HEK293 (cell line): ENCODE data around the gene AGMO.

Source experiments
- CTCF ChIA-PET: fragments of 350-600 bp; formaldehyde crosslinking; extraction: SDS; loops from one replicate; lab custom pipeline; 2021; ENCODE audit warnings: antibody characterized with exemption; lab: Yijun Ruan, JAX
- POLR2A ChIA-PET: fragments of 300-600 bp; formaldehyde crosslinking; extraction: SDS; loops from one replicate; lab custom pipeline; 2020; ENCODE audit warnings: antibody characterized with exemption, inconsistent platforms; lab: Yijun Ruan, JAX
- H3K27ac ChIP-seq: fragments of 200-500 bp; sonication (Bioruptor generic); 2 replicates; pipeline ENCODE4 v1.5.1; 2014; ENCODE audit warnings: low read depth, low read length, control low read depth, inconsistent platforms; ENCODE audit errors: extremely low read depth
- H3K36me3 ChIP-seq, 2 experiments: fragments of 200-500 bp in 1 of 2; sonication (Bioruptor generic) in 1 of 2; 1 replicate in 1 of 2; 2 replicates in 1 of 2; pipeline ENCODE4 v1.5.1; 2014 to 2017; ENCODE audit warnings: inconsistent platforms in 2 of 2, low read length in 2 of 2; ENCODE audit not compliant: control insufficient read depth in 2 of 2, insufficient read depth in 1 of 2
- H3K4me1 ChIP-seq: fragments of 200-500 bp; sonication (Bioruptor generic); 2 replicates; pipeline ENCODE4 v1.5.1; 2014; ENCODE audit warnings: mild to moderate bottlenecking, low read length, inconsistent platforms; ENCODE audit not compliant: control insufficient read depth, insufficient read depth
- H3K4me3 ChIP-seq: 2 replicates; pipeline ENCODE4 v1.5.1; 2011; ENCODE audit warnings: low read depth, mild to moderate bottlenecking, control low read depth, low read length, moderate library complexity
- H3K9me3 ChIP-seq: fragments of 200-500 bp; sonication (Bioruptor generic); 2 replicates; pipeline ENCODE4 v1.5.1; 2014; ENCODE audit warnings: low read depth, low read length, inconsistent platforms; ENCODE audit not compliant: control insufficient read depth, insufficient read depth
- INSM2 ChIP-seq: fragments of 450-650 bp; formaldehyde crosslinking; IDR thresholded peaks from 2 replicates; pipeline ENCODE4 v1.5.1; 2016; ENCODE audit warnings: missing biosample characterization, missing genetic modification characterization
- KLF1 ChIP-seq: fragments of 450-650 bp; formaldehyde crosslinking; IDR thresholded peaks from 2 replicates; pipeline ENCODE4 v1.5.1; 2016; ENCODE audit warnings: missing biosample characterization, missing genetic modification characterization
- ZBTB17 ChIP-seq: fragments of 450-650 bp; formaldehyde crosslinking; IDR thresholded peaks from 2 replicates; pipeline ENCODE4 v1.5.1; 2016; ENCODE audit warnings: missing biosample characterization, missing genetic modification characterization
- ZBTB6 ChIP-seq: fragments of 450-650 bp; formaldehyde crosslinking; IDR thresholded peaks from 2 replicates; pipeline ENCODE4 v1.5.1; 2017; ENCODE audit warnings: missing biosample characterization, missing genetic modification characterization
- ZIC2 ChIP-seq: fragments of 450-650 bp; formaldehyde crosslinking; IDR thresholded peaks from 2 replicates; pipeline ENCODE4 v1.5.1; 2016; ENCODE audit warnings: missing biosample characterization, missing genetic modification characterization
- ZNF138 ChIP-seq: fragments of 450-650 bp; formaldehyde crosslinking; IDR thresholded peaks from 2 replicates; pipeline ENCODE4 v1.5.1; 2016; ENCODE audit warnings: missing biosample characterization, missing genetic modification characterization, borderline replicate concordance
- ZNF140 ChIP-seq: fragments of 450-650 bp; formaldehyde crosslinking; IDR thresholded peaks from 2 replicates; pipeline ENCODE4 v1.5.1; 2016; ENCODE audit warnings: missing biosample characterization, missing genetic modification characterization
- ZNF148 ChIP-seq: fragments of 450-650 bp; formaldehyde crosslinking; IDR thresholded peaks from 2 replicates; pipeline ENCODE4 v1.5.0; 2017; ENCODE audit warnings: missing biosample characterization, missing genetic modification characterization, borderline replicate concordance
- ZNF18 ChIP-seq: fragments of 450-650 bp; formaldehyde crosslinking; IDR thresholded peaks from 2 replicates; pipeline ENCODE4 v1.5.1; 2016; ENCODE audit warnings: missing biosample characterization, missing genetic modification characterization
- ZNF324 ChIP-seq: fragments of 450-650 bp; formaldehyde crosslinking; IDR thresholded peaks from 2 replicates; pipeline ENCODE4 v1.5.1; 2016; ENCODE audit warnings: missing biosample characterization, missing genetic modification characterization
- ZNF335 ChIP-seq: fragments of 450-650 bp; formaldehyde crosslinking; conservative IDR thresholded peaks from 2 replicates; pipeline ENCODE4 v1.5.1; 2016; ENCODE audit warnings: missing biosample characterization, missing genetic modification characterization
- ZNF433 ChIP-seq: fragments of 450-650 bp; formaldehyde crosslinking; IDR thresholded peaks from 2 replicates; pipeline ENCODE4 v1.5.1; 2016; ENCODE audit warnings: missing biosample characterization, missing genetic modification characterization, low read depth
- ZNF510 ChIP-seq: fragments of 450-650 bp; formaldehyde crosslinking; IDR thresholded peaks from 2 replicates; pipeline ENCODE4 v1.5.1; 2018; ENCODE audit warnings: mild to moderate bottlenecking, missing genetic modification characterization, missing biosample characterization; ENCODE audit not compliant: insufficient replicate concordance
- ZNF514 ChIP-seq: fragments of 450-650 bp; formaldehyde crosslinking; IDR thresholded peaks from 2 replicates; pipeline ENCODE4 v1.5.1; 2016; ENCODE audit warnings: missing biosample characterization, missing genetic modification characterization
- ZNF548 ChIP-seq: fragments of 450-650 bp; formaldehyde crosslinking; IDR thresholded peaks from 2 replicates; pipeline ENCODE4 v1.5.1; 2016; ENCODE audit warnings: missing biosample characterization, missing genetic modification characterization
- ZNF560 ChIP-seq: fragments of 450-650 bp; formaldehyde crosslinking; IDR thresholded peaks from 2 replicates; pipeline ENCODE4 v1.5.1; 2017; ENCODE audit warnings: missing biosample characterization, missing genetic modification characterization, borderline replicate concordance
- ZNF639 ChIP-seq: fragments of 450-650 bp; formaldehyde crosslinking; IDR thresholded peaks from 2 replicates; pipeline ENCODE4 v1.5.1; 2016; ENCODE audit warnings: missing biosample characterization, missing genetic modification characterization
- ZSCAN18 ChIP-seq: fragments of 450-650 bp; formaldehyde crosslinking; IDR thresholded peaks from 2 replicates; pipeline ENCODE4 v1.5.1; 2016; ENCODE audit warnings: missing biosample characterization, missing genetic modification characterization

The AGMO gene

GRCh38 chr7:15577600-15577999 lies 15.8 kb upstream of the AGMO start (continued):
- TF ChIP-seq ZNF324 (no peak), ZNF18 (tag by site-specific recombination) (no peak), KLF1 (tag by site-specific recombination) (no peak), ZBTB6 (no peak), ZNF639 (tag by site-specific recombination) (no peak)
- TF ChIP-seq, all 188 proteins: peak for 0

- POLR2A ChIA-PET, result no interaction called here
Measured at GRCh38 chr7:15571301-15571878, 9.6 kb upstream of the AGMO start.

More at GRCh38 chr7:15571301-15571878, 9.6 kb upstream of the AGMO start:
- Histone ChIP-seq H3K9me3 (no peaks in the 10 kb centered on the region), H3K4me3 (no peak overlapping the region), H3K4me1 (peaks cover 5% of the 10 kb centered on the region; the same call in 1 of the 2 replicates), H3K36me3 (no peaks in the 10 kb centered on the region), H3K27ac (no peak overlapping the region)
- CTCF ChIA-PET, result no interaction called here
- TF ChIP-seq ZNF560 (tag by site-specific recombination), result no peak
- no peak for TF ChIP-seq ZNF335
- no peak for TF ChIP-seq ZNF510 (tag by site-specific recombination)
- TF ChIP-seq INSM2, result no peak
- no peak for TF ChIP-seq ZNF324
- TF ChIP-seq ZNF140 (tag by site-specific recombination), result no peak
- TF ChIP-seq ZNF148, result no peak
- no peak for TF ChIP-seq ZNF433 (tag by site-specific recombination)
- no peak for TF ChIP-seq ZNF548 (tag by site-specific recombination)
- TF ChIP-seq ZSCAN18, result no peak
- TF ChIP-seq ZBTB17 (tag by site-specific recombination), result no peak
- no peak for TF ChIP-seq ZNF138
- TF ChIP-seq ZNF514 (tag by site-specific recombination), result no peak
- no peak for TF ChIP-seq ZIC2 (tag by site-specific recombination)
